Frontal cortex (tissue), 4 donors: ENCODE results near the gene APLP1. TPM values are rescaled to one million over a fixed set of nuclear protein-coding genes. Genes with fewer than 3 reads are reported as not detected.
A peak's percentile ranks its signal among the peaks of the same experiment; 100 is the strongest.
"Not testable (repeated sequence)": the region's sequence is repeated elsewhere in the genome, so short reads cannot be mapped to it uniquely, and the experiment has no call there.

Source experiments
- DNase-seq, 2 donors: peaks; one replicate each; pipeline ENCODE4 v3.0.0; 2012; ENCODE audit warnings: low spot score in 2 of 2
- FAIRE-seq: peaks from 2 replicates; lab custom pipeline; 2012; peaks lifted over from hg19 to GRCh38; lab: Jason Lieb, UNC
- total RNA-seq: library from RNA; depleted of rRNA; stranded (reverse); fragments of >200 nt; gene quantifications from one replicate; pipeline ENCODE4 v1.2.3, GENCODE V29; 2014
- donor health status: control.
- donor health status: control.
- donor health status: control.

APLP1 gene
- total RNA-seq, 1 donor from 2014 or later: 214 TPM

GRCh38 chr19:35874392-35874930 is 6.1 kb downstream of the APLP1 start:
- FAIRE-seq: no peak
- no peak for DNase-seq

GRCh38 chr19:35879068-35879467 is 10.7 kb downstream of the APLP1 start:
- FAIRE-seq (no peak), DNase-seq (no peak)

- FAIRE-seq (no peak), DNase-seq (peak; percentile 69 to 78)
Observed at GRCh38 chr19:35879770-35880317, 11.5 kb downstream of the APLP1 start.

GRCh38 chr19:35882114-35882832 is 13.9 kb downstream of the APLP1 start:
- FAIRE-seq: peak; percentile 98
- peak; percentile 77 to 80 for DNase-seq

GRCh38 chr19:35883882-35884281 is 15.5 kb downstream of the APLP1 start:
- FAIRE-seq: no peak

GRCh38 chr19:35885225-35885738 is 16.9 kb downstream of the APLP1 start:
- no peak for DNase-seq

More at GRCh38 chr19:35883882-35884281, 15.5 kb downstream of the APLP1 start:
- no peak for DNase-seq

GRCh38 chr19:35885904-35886303 is 17.5 kb downstream of the APLP1 start:
- no peak for FAIRE-seq
- no peak for DNase-seq

More at GRCh38 chr19:35885225-35885738, 16.9 kb downstream of the APLP1 start:
- no peak for FAIRE-seq

GRCh38 chr19:35887197-35887596 is 18.8 kb downstream of the APLP1 start:
- DNase-seq (no peak), FAIRE-seq (no peak)

GRCh38 chr19:35888398-35888797 is 20.0 kb downstream of the APLP1 start:
- DNase-seq (no peak), FAIRE-seq (no peak)

- no peak for FAIRE-seq
- no peak for DNase-seq
Observed at GRCh38 chr19:35889370-35890112, 21.2 kb downstream of the APLP1 start.

- DNase-seq: no peak
- FAIRE-seq: no peak
Observed at GRCh38 chr19:35890113-35890650, 21.8 kb downstream of the APLP1 start.

GRCh38 chr19:35891819-35892218 is 23.4 kb downstream of the APLP1 start:
- FAIRE-seq: not testable (repeated sequence)

GRCh38 chr19:35894342-35894741 is 26.0 kb downstream of the APLP1 start:
- DNase-seq (no peak), FAIRE-seq (no peak)

More at GRCh38 chr19:35891819-35892218, 23.4 kb downstream of the APLP1 start:
- not testable (repeated sequence) for DNase-seq

- DNase-seq (no peak), FAIRE-seq (no peak)
Observed at GRCh38 chr19:35895911-35896642, 27.7 kb downstream of the APLP1 start.

- FAIRE-seq: no peak
- no peak for DNase-seq
Observed at GRCh38 chr19:35896643-35897040, 28.3 kb downstream of the APLP1 start.

- DNase-seq: no peak
- no peak for FAIRE-seq
Observed at GRCh38 chr19:35897706-35898451, 29.5 kb downstream of the APLP1 start.

GRCh38 chr19:35898499-35898809 is 30.1 kb downstream of the APLP1 start:
- no peak for DNase-seq
- no peak for FAIRE-seq

GRCh38 chr19:35899547-35900214 is 31.3 kb downstream of the APLP1 start:
- peak; percentile 79 to 88 for DNase-seq
- no peak for FAIRE-seq
